ENCODE measurements around the gene ACVR2A.
A peak's percentile ranks its signal among the peaks of the same experiment; 100 is the strongest.

Gene ACVR2A

GRCh38 chr2:147844697-147845410, at the start of gene ACVR2A:
Gene ACVR2A, plus strand, starts transcription at chr2:147845029. Its CDS starts 124 bp downstream, at chr2:147845153.
- DNase-seq (ENCODE audit: low read depth) = no peak

GRCh38 chr2:147800316-147800715, 44.5 kb upstream of the ACVR2A start:
- no peak for DNase-seq (ENCODE audit: low read depth)

DNA sequence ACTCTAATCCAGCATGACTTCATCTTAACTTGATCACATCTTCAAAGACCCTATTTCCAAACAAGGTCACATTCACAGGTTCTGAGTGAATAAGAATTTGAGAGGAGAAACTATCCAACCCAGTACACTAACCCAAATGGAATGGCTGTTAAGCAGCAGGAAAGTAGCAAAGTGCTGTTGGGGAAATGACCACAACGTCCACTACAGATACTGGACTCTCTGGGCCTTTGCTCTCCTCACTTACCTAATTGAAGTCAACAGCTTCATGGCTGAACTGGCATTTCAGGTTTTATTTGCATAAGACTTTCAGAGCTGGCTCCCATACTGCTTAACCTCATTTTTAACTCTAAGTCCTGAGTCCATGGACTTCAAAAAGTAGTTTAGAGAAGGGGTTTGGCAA, 38.0 kb upstream of the ACVR2A start:
- no peak for DNase-seq (ENCODE audit: low read depth)

DNA sequence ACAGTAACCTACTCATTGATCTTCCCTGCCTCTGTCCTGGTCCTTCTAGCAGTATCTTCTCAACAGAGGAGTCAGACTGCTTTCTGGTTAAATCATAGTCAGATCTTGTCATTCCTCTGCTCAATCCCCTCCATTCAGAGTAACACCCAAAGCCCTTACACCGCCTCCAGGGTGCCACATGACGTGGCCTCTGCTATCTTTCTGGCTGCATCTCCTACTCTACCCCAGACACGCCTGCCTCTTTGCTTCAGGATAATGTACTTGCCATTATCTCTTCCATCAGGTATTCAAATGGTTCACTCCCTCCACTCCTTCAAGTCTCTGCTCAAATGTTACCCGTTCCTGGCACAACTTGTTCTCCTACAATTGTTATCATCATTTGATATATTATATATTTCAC, 36.3 kb upstream of the ACVR2A start:
- no peak for DNase-seq (ENCODE audit: low read depth)

DNA sequence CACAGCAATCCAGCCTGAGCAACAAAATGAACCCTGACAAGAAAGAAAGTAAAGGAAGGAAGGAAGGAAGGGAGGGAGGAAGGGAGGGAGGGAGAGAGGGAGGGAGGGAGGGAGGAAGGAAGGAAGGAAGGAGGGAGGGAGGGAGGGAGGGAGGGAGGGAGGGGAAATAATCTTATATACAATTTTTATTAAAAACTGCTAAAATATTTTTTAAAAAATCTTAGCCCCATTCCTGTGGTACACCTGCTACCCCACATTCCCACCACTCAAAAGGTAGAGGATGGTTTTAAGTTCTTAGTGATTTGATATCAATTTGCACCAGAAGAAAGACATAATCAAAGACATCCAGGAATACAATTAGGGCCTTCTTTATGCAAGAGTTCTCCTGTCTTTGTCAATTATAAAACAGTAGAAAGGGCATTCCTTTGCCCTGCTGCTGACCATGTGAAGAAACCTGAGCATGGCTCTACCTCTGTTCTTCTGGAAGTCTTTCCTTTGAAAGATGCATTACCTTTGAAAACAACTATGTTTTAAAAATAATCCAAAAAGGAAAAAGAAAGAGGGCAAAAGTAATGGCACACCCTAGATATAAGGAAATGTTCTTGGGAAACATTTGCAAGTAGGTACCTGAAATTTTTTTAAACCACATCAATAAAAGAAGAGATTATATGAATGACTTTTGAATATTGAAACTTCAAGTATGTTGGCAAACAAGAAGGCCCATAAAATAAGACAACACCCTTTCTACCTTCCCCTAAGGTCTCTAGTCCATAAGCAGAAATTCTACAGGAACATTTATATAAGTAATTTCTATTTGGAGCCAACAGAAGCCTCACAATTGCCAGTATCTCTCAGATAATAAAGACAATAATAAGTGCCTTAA, 33.7 kb upstream of the ACVR2A start:
- DNase-seq (ENCODE audit: low read depth) = no peak

- no peak for DNase-seq (ENCODE audit: low read depth)
Observed at GRCh38 chr2:147818741-147819140, 26.1 kb upstream of the ACVR2A start.

DNA sequence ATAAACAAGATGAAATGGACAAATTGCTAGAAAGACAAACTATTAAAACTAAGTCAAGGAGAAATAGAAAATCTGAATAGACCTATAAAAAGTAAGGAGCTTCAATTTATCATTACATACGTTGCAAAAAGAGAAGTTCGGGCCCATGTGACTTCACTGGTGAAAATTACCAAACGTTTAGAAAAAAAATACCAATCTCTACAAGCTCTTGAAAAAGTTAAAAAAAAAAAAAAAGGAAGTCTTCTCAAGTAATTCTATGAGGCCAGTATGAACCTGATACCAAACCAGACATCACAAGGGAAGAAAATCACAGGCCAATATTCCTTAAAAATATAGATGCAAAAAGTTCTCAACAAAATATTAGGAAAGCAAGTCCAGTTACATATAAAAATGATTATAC, 20.2 kb upstream of the ACVR2A start:
- DNase-seq (ENCODE audit: low read depth) = no peak

DNA sequence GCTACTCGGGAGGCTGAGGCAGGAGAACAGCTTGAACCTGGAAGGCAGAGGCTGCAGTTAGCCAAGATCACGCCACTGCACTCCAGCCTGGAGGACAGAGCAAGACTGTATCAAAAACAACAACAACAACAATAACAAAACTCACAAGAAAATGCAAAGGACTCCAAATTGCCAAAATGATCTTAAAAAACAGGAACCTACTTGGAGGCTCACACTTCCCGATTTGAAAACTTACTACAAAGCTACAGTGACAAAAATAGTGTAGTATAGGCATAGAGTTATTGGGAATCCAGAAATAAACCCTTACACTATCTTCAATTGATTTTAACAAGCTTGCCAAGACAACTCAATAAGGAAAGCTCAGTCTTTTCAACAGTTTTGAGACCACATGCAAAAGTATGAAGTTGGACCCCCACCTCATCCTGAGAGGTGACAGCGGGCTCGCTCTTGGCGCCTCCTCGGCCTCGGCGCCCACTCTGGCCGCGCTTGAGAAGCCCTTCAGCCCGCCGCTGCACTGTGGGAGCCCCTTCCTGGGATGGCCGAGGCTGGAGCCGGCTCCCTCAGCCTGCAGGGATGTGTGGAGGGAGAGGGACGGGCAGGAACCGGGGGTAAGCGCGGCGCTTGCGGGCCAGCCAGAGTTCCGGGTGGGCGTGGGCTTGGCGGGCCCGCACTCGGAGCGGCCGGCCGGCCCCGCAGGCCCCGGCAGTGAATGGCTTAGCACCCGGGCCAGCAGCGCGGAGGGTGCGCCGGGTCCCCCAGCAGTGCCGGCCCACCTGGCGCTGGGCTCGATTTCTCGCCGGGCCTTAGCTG, 18.3 kb upstream of the ACVR2A start:
- no peak for DNase-seq (ENCODE audit: low read depth)

- DNase-seq (ENCODE audit: low read depth) = no peak
Observed at GRCh38 chr2:147827088-147827375, 17.8 kb upstream of the ACVR2A start.

DNA sequence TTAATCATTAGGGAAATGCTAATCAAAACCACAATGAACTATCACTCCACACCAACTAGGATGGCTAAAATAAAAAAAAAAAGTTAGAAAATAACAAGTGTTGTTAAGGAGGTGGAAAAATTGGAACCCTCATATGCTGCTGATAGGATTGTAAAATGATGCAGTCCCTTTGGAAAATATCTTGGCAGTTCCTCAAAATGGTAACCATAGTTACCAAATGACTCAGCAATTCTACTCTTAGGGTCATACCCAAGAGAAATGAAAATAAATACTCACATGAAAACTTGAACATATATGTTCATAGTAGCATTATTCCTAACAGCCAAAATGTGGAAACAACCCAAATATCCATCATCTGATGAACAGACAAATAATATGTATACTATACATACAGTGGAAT, 15.7 kb upstream of the ACVR2A start:
- DNase-seq (ENCODE audit: low read depth) = no peak

DNA sequence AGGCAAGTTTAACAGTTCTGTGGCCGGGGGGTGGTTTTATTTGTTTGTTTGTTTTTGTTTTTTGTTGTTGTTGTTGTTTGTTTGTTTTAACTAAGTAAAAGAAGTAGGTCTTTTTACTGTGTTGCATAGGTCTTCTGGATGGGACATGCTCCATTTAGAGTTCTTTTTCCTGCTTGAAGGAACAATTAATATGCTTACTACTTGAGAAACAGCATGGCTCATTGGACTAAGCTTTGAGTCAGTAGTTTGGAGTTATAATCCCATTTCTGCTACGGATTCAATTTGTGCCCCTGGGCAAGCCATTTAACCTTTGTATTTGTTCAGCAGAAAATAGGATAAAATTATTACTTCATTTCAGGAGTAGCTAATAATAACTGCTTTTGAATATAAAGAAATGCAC, 8.7 kb upstream of the ACVR2A start:
- no peak for DNase-seq (ENCODE audit: low read depth)

DNA sequence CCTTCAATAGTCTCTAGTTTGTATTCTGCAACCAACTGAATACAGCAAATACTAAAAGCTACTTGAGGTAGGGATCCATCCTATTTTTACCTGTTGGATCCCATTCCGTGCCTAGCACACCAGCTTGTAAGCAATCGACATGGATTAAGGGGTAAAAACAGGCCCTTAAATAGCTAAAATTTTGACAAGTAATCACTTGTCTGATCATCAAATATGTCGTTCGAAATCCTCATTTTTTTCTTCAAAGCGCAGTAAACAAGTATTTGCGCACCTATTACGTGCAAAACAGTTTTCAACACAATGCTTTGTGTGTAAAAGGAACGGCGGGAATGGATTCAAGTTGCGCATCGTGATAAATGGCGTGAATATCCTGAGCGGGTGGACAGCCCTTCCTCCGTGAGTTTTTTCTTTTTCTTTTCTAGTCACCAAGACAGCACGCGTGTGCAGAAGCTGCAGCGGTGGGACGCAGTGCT, 1.4 kb upstream of the ACVR2A start:
- no peak for DNase-seq (ENCODE audit: low read depth)

DNA sequence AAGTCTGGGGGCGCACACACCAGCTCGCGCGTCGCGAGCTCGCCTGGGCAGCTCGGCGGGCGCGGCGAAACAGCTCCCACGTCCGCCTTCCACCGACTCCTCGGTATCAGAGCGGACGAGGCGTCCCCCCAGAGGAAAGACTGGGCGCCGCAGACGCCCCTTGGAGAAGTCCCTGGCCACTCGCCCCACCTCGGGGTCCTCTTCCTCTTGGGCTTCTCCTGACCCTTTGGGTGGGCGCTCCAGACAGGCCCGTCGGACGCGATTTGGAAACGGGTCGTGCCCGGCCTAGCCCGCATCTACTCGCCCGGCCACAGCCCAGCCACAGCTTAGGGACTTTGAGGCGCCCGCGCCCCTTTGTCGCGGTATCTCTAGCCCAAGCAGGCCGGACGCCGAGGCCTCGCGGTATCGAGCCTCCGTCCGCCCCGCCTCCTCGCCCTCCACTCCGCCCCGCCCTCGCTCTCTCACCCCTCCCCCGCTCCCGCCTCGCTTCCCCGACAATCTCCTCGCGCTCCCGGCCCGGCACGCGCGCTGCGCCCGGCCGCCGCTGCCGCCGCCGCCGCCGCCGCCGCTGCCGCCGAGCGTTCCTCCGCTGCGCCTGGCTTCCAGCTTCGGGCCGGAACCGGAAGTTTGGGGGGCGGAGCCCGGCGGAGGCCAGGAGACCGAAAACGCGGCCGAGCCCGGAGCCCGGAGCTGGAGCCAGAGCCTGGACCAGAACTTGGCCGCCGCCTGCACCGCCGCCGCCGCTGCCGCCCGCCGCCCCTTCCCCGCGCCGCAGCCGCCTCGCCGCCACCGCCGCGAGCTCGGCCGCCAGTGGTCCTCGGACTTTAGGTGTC, 749 bp upstream of the ACVR2A start:
- peak; percentile 83 for DNase-seq (ENCODE audit: low read depth)

GRCh38 chr2:147845411-147845971, 662 bp downstream of the ACVR2A start:
- peak; percentile 14 for DNase-seq (ENCODE audit: low read depth)

DNA sequence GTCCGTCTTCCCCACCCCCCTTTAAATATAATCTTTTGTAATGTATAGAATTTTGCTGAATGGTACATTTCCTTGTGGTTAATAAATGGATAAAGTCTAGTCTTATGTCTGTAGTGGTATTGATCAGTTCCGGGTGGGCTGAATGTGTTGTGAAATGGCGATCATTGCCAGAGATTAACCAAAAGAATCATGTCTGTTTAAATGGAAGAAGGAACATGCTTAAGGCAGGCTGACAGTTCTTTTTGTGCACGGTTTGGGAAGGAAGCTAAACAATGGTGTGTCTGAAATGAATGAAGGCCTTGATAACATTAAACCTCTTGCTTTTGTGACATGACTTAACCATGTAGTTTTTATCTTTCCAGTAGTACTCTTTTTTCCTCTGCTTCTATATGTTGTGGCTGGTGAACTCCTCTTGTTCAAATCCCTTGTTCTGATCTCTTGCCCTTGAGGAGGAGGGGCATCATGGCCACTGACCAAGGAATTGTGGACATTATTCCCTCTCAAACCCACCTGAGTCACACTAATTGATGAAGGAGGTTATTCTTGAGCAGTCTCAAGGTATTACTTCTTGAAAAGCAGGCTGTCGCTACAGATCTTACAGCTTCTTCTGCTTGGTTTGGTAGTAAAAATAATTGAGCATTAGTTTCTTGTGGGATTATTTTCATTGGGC, 1.7 kb downstream of the ACVR2A start:
- DNase-seq (ENCODE audit: low read depth) = no peak

GRCh38 chr2:147847746-147848391, 3.0 kb downstream of the ACVR2A start:
- DNase-seq (ENCODE audit: low read depth) = no peak

DNA sequence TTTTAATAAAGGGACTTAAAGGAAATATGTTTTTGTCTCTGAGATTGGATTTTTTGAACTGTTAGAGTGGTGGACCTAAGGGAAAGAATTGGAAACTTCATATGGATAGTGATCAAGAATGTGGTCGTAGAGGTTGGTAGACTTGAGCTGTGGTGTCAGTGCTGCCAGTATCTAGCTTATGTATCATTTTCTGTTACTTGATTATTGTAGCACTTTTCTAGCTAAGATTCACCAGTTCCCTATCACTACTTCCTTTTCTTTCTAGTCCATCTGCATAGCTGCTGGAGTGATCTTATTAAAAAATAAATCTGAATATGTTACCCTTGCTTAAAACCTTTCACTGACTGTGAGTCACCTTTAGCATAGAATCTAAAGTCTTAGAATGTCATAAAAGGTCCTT, 6.0 kb downstream of the ACVR2A start:
- DNase-seq (ENCODE audit: low read depth) = no peak

- no peak for DNase-seq (ENCODE audit: low read depth)
Observed at GRCh38 chr2:147851244-147851930, 6.6 kb downstream of the ACVR2A start.

DNA sequence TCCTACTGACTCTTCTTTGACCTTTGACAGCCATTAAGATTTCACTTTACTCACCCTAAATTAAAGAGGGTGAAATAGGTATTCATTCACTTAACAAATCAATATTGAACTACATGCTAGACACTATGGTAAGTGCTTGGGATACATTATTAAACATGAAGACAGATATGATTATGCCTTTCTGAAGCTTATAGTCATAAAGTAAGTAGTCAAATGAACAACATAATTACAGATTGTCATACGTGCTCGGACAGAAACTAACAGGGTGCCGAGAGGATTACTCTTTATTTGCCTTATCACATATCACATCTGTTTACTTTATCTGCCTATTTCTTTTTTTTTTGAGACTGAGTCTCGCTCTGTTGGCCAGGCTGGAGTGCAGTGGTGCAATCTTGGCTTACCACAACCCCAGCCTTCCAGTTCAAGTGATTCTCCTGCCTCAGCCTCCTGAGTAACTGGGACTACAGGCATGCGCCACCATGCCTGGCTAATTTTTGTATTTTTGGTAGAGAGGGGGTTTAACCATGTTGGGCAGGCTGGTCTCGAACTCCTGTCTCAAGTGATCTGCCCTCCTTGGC, 9.8 kb downstream of the ACVR2A start:
- DNase-seq (ENCODE audit: low read depth) = no peak

Measured in stimulated activated CD8-positive, alpha-beta memory T cell treated with anti-CD3 and anti-CD28 coated beads, Interleukin-4, amount 100 ng/mL, for 24 hours (primary cell).